HG03558 (cell line): ENCODE measurements around the gene SLC20A1.
"Not testable (repeated sequence)": the region's sequence is repeated elsewhere in the genome, so short reads cannot be mapped to it uniquely, and the experiment has no call there.

Experiments
- ATAC-seq: cut with Tn5 transposase; IDR thresholded peaks from one replicate; pipeline ENCODE4 v1.9.1; 2021; ENCODE audit warnings: moderate number of reproducible peaks; ENCODE audit not compliant: unreplicated experiment; ENCODE audit errors: extremely low read depth

SLC20A1 gene

DNA sequence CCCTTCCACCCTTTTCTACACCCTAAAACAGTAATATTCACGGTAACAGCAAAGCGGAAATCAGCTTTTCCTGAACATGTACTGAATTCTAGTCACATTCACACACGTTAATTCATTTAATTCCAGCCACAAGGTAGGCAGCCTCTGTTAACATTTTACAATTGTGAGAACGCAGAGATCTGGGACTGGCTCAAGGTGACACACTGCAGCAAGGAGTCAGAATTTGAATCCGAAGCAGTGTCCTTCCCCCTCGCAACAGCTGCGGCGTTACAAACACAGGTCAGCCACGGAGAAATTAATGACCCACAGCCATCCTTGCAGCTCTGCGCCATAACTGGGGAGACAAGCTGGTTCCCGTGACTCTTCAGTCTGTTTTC lies 818 bp upstream of the SLC20A1 start:
- ATAC-seq = no peak

DNA sequence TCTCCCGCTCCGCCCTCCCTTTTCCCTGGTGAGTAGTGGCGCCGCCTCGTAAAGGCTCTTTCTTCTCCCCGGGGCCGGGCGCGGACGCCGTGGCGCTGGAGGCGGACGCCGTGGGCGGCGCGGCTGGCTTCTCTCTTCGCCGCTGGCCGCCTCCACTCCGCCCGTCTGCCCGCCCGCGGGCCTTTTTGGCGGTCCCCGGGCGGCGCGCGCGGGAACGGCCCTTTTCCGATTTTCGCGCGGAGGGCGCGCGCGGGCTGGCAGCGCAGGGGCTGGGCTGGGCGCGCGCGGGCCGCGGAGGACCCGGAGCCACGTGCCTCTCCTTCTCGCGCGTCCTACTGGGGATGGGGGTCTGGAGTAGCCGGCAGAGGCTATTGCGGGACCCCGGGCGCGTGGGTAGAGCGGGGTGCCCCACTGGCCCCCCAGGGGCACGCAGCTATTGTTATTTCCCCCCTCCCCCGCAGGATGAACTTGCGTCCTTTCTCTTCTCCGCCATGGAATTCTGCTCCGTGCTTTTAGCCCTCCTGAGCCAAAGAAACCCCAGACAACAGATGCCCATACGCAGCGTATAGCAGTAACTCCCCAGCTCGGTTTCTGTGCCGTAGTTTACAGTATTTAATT lies 472 bp downstream of the SLC20A1 start:
- peak; percentile 10 for ATAC-seq

DNA sequence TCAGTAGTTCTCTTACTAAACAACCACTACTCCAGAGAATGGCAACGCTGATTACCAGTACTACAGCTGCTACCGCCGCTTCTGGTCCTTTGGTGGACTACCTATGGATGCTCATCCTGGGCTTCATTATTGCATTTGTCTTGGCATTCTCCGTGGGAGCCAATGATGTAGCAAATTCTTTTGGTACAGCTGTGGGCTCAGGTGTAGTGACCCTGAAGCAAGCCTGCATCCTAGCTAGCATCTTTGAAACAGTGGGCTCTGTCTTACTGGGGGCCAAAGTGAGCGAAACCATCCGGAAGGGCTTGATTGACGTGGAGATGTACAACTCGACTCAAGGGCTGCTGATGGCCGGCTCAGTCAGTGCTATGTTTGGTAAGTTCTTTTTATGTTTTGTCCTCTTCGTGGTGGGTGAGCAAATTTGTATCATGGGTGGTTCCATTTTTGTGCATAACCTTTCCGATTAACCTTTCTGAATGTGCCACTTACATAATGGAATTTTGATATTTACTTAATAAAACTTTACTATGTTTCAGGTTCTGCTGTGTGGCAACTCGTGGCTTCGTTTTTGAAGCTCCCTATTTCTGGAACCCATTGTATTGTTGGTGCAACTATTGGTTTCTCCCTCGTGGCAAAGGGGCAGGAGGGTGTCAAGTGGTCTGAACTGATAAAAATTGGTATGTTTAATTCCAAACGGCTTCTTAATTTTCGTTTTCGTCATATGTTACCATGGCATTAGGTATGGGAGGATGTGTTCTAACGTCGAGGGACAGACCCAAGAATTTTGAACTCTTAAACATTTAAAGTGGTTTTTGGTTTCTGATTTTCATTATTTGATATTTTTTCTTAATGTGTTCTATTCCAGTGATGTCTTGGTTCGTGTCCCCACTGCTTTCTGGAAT lies 1.3 kb downstream of the SLC20A1 start:
- ATAC-seq = no peak

DNA sequence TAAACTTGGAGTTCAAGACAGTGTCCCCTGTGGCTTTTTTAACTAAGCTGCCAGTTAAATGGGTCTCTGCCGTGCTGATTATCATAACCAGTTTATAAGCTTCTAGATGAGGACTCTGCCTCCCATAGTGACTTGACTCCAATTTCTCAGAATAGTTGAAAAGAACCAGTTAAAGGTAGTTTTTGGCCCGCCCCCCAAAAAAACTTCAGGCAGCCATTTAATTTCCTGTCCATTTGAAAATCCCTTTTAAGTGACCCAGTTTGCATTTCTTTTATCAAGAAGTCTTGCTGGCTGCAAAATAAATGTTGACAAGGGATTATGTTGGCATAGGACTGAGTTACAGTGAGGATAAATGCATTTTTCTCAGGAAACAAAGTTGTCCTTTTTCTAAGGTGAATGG lies 2.3 kb downstream of the SLC20A1 start:
- no peak for ATAC-seq

DNA sequence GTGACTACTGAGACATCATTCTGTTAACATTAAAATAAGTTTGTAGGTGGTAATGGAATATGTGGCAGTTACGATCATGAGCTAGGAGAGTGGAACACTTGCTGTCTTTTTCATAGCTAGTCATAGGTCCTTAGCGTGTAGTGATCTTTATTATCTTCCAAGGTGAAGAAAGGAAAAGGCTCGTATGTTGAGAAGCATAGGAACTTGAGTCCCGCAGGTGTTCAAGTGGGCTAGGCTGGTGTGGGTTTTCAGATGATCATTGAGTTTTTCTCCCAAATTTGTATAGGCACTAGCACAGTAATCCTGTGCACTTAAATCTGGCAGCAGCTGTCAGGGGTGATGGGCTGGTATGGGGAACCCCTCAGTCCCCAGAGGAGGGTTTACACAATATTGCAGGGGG lies 10.9 kb downstream of the SLC20A1 start:
- ATAC-seq = no peak

DNA sequence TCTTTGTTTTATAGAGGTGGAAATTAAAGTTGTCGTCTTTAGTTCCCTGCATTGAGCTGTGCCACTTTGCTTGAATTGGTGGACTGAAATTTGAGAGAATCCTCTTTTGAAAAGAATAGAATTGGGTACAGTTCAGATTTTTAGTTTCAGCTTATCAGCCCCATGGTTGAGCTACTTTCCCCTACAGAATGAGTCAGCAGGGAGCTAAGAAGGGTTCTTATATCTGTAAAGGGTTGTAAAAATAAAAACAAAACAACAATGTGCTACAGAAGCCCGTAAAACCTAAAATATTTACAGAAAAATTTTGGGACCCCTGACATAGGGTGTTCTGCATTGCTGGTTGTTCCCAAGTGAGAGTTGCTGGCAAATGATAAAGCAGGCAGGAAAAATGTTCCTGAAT lies 12.6 kb downstream of the SLC20A1 start:
- ATAC-seq = no peak

DNA sequence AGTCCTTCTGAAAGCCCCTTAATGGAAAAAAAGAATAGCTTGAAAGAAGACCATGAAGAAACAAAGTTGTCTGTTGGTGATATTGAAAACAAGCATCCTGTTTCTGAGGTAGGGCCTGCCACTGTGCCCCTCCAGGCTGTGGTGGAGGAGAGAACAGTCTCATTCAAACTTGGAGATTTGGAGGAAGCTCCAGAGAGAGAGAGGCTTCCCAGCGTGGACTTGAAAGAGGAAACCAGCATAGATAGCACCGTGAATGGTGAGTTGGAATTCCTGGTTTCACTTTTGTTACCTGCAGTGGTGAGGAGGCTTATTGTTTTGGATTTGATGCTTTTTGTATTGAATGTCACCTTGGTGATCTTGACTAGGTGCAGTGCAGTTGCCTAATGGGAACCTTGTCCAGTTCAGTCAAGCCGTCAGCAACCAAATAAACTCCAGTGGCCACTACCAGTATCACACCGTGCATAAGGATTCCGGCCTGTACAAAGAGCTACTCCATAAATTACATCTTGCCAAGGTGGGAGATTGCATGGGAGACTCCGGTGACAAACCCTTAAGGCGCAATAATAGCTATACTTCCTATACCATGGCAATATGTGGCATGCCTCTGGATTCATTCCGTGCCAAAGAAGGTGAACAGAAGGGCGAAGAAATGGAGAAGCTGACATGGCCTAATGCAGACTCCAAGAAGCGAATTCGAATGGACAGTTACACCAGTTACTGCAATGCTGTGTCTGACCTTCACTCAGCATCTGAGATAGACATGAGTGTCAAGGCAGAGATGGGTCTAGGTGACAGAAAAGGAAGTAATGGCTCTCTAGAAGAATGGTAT lies 13.3 kb downstream of the SLC20A1 start:
- ATAC-seq = no peak

DNA sequence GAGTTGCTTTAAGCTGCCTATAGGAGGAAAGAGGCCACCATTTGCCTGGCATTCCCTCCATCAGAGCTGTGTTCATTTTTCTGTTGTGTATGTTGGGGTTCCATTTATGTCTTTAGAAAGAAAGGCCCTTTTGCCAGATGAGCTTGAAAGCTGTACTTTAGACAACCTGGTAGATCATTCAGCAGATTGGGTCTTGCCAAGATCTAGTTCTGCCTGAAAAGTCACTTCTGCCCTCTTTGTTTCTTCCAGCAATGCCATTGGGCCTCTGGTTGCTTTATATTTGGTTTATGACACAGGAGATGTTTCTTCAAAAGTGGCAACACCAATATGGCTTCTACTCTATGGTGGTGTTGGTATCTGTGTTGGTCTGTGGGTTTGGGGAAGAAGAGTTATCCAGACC lies 14.4 kb downstream of the SLC20A1 start:
- ATAC-seq = no peak

DNA sequence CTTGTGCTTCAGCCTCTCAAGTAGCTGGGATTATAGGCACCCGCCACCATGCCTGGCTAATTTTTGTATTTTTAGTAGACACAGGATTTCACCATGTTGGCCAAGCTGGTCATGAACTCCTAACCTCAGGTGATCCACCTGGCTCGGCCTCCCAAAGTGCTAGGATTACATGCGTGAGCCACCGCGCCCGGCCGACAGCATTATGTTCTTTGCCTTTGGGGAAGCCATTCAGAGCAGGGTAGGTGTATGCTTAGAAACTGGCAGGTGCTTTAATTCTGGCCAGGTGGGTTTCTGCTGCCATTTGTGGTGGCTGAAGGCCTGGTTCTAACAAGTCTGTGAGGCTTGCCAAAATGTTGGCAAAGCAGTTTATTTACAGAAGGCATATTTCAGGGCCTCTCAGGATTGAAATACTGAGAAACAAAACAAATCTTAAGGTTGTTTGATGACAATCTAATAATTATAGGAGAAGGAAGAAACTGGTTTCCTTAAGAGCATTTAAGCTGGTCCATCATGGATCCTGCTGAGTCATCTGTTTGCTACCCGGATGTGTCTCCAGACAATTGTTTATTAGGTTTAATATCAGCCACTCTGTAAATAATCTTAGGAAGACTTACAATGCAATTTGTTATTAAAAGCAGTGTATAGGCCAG lies 16.0 kb downstream of the SLC20A1 start:
- ATAC-seq = no peak

DNA sequence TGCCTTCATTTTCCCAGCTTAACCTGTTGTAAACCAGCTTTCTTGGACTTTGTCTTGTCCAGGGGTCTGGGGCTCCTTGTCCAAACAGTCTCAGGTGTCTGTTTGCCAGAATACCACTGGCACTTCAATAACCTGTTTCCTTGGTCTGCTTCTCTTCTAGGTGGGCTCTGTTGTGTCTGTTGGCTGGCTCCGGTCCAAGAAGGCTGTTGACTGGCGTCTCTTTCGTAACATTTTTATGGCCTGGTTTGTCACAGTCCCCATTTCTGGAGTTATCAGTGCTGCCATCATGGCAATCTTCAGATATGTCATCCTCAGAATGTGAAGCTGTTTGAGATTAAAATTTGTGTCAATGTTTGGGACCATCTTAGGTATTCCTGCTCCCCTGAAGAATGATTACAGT lies 17.0 kb downstream of the SLC20A1 start:
- no peak for ATAC-seq

DNA sequence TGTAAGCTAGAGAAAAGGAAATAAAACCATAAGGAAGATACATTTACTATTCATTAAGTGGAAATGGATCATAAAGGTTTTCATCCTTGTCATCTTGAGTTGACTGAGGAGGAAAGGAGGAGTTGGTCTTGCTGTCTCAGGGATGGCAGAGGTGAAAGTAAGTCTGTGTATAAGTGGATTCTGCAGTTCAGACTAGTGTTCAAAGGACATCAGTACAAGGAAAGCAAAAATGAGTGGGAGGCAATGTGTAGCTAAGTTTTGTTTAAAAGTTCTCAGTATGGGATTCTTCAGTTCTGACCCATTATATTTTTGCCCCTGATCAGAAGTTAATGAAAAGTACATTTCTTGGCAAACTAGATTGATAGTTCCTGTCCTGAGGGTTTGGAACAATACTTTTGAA lies 18.9 kb downstream of the SLC20A1 start:
- no peak for ATAC-seq

DNA sequence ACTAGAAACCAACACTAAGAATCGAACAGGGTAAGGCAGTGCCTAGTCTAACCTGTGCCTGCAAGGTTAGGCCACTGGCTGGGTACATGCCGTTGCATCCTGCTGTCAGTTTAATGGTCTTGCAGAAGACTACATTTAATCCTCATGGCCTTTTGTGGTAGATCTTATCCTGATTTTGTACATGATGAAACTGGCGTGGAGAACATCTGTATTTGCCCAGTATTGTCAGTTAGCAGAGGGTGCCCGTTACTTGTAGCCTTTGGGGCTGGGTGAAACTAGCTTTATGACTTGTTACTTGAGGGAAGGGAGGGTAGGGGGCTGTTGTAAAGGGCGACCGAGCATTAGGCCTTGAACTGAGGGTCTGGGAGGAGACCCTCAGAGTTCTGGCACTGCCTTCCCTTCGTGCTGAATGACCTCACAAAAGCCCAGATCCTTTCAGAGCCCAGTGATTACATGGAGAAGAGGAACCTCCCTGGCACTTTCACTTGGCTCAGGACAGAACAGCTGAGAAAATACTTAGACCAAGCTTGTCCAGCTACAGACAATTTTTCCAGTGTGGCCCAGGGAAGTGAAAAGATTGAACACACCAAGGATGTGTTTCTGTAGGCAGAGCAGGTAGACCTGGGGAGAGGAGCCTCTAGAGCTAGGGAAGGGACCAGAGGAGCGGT lies 19.5 kb downstream of the SLC20A1 start:
- ATAC-seq = no peak

DNA sequence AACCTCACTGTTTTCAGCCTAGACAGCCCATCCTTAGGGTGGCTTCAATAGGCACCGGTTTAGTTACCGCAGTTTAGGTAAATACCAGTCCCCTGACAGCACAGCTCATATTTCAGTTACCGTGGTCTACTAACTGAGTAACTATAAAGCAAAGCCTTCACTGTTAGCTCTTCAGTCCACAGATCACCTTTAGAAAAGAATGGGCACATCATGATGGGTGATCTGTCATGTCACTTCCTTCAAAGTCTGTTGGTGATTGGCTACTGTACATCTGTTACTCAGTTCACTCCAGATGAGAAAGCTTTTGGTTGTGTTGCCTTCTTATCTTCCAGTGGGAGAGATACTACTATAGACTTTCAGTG lies 21.0 kb downstream of the SLC20A1 start:
- no peak for ATAC-seq

DNA sequence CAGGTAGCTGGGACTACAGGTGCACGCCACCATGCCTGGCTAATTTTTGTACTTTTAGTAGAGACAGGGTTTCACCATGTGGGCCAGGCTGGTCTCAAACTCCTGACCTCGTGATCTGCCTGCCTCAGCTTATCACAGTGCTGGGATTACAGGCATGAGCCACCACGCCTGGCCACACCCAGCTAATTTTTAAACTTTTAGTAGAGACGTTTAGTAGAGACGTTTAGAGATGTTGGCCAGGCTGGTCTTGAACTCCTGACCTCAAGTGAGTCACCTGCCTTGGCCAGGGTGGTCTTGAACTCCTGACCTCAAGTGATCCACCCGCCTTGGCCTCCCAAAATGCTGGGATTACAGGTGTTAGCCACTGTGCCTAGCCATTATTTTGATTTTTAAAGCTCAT lies 21.8 kb downstream of the SLC20A1 start:
- ATAC-seq = not testable (repeated sequence)

DNA sequence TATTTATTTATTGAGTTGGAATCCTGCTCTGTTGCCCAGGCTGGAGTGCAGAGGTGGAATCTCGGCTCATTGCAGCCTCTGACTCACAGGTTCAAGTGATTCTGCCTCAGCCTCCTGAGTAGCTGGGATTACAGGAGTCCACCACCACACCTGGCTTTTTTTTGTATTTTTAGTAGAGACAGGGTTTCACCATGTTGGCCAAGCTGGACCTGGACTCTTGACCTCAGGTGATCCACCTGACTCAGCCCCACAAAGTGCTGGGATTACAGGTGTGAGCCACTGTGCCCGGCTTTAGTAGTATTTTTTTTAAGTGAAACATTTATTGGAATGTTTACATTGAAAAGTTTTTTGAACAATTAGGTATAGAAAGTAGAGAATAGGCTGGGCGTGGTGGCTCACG lies 23.9 kb downstream of the SLC20A1 start:
- no peak for ATAC-seq

DNA sequence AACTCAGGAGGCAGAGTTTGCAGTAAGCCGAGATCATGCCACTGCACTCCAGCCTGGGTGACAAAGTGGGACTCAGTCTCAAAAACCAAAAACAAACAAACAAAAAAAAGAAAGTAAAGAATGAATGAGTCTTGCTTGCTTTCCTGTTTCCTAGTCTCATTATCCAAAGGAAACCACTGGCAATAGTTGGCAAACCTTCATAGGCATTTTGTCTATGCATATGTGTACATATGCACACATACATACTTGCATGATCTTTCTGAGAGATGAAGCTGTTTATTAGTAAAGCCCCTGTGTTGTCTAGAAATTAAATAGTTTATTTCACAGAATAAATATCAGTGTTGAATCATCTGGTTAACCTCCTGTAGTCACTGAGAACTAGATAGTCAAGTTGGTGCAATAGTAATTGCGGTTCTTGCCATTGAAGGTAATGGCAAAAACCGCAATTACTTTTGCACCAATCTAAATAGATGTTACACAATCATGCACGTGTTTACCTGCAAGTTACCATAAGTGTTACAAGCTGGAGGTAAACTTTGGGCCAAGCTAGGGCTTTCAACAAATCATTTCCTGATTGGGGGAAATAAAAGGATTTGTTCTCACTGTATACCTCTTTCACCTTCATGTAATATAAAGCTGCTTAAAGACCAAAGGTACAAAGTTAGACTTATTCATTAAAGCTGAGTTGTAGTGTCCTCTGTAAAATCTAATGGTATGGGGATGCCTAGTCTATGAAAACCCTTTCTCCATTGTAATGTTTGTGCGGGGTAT lies 24.7 kb downstream of the SLC20A1 start:
- ATAC-seq = no peak

DNA sequence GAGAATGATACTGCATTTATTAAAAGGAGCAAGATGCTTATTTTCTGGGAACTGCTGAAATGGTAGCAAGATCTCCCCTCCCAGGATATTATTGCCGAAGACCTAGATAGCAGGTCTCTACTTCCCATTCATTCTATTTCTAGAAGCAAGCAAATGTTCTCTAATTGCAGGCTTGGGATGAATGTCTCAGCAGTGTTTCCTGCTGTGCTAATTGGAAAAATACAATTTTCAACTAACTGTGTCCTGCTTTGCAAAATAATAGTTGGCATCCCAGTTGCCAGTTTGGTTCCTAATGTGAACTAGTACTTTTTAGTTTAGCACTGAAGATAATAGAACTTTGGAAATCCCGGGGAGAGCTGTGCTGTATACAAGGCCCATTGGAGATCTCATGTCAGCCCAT lies 26.1 kb downstream of the SLC20A1 start:
- no peak for ATAC-seq

DNA sequence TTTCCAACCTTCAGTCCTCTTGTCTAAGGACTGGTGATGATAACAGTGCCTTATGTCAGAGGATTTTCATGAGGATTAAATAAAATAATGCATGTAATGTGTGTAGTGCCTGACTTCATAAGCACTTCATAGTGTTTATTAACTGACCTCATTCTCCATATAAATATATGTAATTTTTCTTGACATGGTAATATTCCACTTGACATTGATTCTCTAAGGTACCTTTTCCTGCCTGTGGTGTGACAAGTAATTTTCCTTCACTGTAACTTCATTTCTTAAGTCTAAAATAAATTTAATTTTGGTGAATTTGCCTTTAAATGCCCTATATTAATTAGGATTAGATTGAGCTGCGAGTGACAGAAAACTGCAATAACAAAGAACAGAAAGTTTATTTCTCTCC lies 27.3 kb downstream of the SLC20A1 start:
- ATAC-seq = no peak

DNA sequence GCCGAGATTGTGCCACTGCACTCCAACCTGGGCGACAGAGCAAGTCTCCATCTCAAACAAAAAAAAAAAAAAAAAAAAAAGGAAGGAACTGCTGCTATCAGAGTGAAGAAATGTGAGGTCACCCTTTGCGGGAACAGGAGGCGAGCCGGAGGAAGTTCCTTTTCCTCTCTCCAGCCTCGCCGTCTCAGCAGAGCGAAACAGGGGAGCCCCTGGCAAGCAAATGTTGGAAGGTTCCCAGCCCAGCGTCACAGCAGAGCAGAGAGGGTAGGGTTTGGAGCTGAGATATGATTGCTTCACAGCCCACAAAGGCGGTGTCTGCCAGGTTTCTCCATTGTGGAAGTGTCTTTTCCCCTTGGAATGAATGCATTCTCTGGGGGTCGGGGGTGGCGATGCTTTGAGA lies 28.5 kb downstream of the SLC20A1 start:
- no peak for ATAC-seq
